Sigmoid colon (tissue), 7 donors: Measurements from ENCODE around the gene GRK1. TPM values are rescaled to one million over a fixed set of nuclear protein-coding genes. Genes with fewer than 3 reads are reported as not detected.
"Not testable (repeated sequence)": the region's sequence is repeated elsewhere in the genome, so short reads cannot be mapped to it uniquely, and the experiment has no call there.

Source experiments
- DNase-seq: peaks from one replicate; pipeline ENCODE4 v3.0.0-alpha.2; 2019
- H3K27ac ChIP-seq, 4 donors: fragments of 200-600 bp; sonication (generic); one replicate each; pipeline ENCODE4 v1.5.1; 2016 to 2019; ENCODE audit warnings: mild to moderate bottlenecking in 1 of 4
- H3K27me3 ChIP-seq, 3 donors: fragments of 200-600 bp; sonication (generic); one replicate each; pipeline ENCODE4 v1.5.1; 2019; ENCODE audit warnings: mild to moderate bottlenecking in 1 of 3
- H3K36me3 ChIP-seq, 4 donors: fragments of 200-600 bp; sonication (generic); one replicate each; pipeline ENCODE4 v1.5.1; 2016 to 2019
- H3K4me1 ChIP-seq, 4 donors: fragments of 200-600 bp; sonication (generic); one replicate each; pipeline ENCODE4 v1.5.1; 2017 to 2019
- H3K4me3 ChIP-seq, 4 donors: fragments of 200-600 bp; sonication (generic); one replicate each; pipeline ENCODE4 v1.5.1; 2017 to 2019; ENCODE audit warnings: mild to moderate bottlenecking in 2 of 4, moderate library complexity in 1 of 4
- H3K9me3 ChIP-seq, 4 donors: fragments of 200-600 bp in 3 of 4; sonication (generic) in 3 of 4; one replicate each; pipeline versions ENCODE4 v1.5.1 to v1.6.1; 2013 to 2019
- CTCF ChIP-seq, 4 experiments: fragments of 450-650 bp in 3 of 4; fragments of 200-600 bp in 1 of 4; IDR thresholded peaks; one replicate each; pipeline ENCODE4 v1.5.1; 2016 to 2019; ENCODE audit warnings: antibody characterized with exemption in 4 of 4, mild to moderate bottlenecking in 3 of 4, moderate library complexity in 2 of 4
- EP300 ChIP-seq, 4 donors: sonication (generic); formaldehyde crosslinking; IDR thresholded peaks; one replicate each; pipeline ENCODE4 v1.6.1; 2017; ENCODE audit warnings: antibody characterized with exemption in 4 of 4
- POLR2A ChIP-seq, 2 donors: fragments of 450-650 bp; IDR thresholded peaks; one replicate each; pipeline ENCODE4 v1.6.1; 2016; ENCODE audit warnings: antibody characterized with exemption in 2 of 2, mild to moderate bottlenecking in 2 of 2, moderate library complexity in 2 of 2
- POLR2AphosphoS5 ChIP-seq, 4 donors: sonication (generic); formaldehyde crosslinking; IDR thresholded peaks; one replicate each; pipeline ENCODE4 v1.6.1; 2017; ENCODE audit warnings: antibody characterized with exemption in 4 of 4
- WGBS, 2 donors: extraction: QIAGEN DNeasy Blood & Tissue Kit; methylation state at CpG; one replicate each; pipeline ENCODE4 v1.1.7; 2013; 5-methylcytosine and 5-hydroxymethylcytosine counted together
- intact Hi-C: fragments of 100-400 bp; cut with DNase I; formaldehyde crosslinking; loops from one replicate; pipeline ENCODE4 v1.15.1; 2023
- polyA plus RNA-seq, 3 donors: library from polyadenylated mRNA; stranded (reverse); fragments of 200-250 nt; gene quantifications; one replicate each; pipeline ENCODE4 v1.2.3, GENCODE V29; 2013
- total RNA-seq, 4 donors: library from RNA; depleted of rRNA; stranded (reverse); fragments of >200 nt; gene quantifications; one replicate each; pipeline ENCODE4 v1.1.0, GENCODE V29; 2016
- donor health status: healthy with polysubstance abuse.
- donor health status: Bipolar disorder and iron deficiency.
- donor health status: healthy.

The GRK1 gene
- total and polyA plus RNA-seq, 7 donors, result 0.10 to 0.28 TPM; not detected in 5

GRCh38 chr13:113722921-113723320, 55.9 kb downstream of the GRK1 start:
- intact Hi-C loops, result no loop called here
- H3K9me3 ChIP-seq, result no peaks in the 10 kb centered on the region
- no peak overlapping the region for H3K4me3 ChIP-seq
- no peak for DNase-seq
- H3K4me1 ChIP-seq, result peaks cover 0 to 11% (median 8%) of the 10 kb centered on the region in 4 donors
- no peak for TF ChIP-seq POLR2AphosphoS5 (IDR thresholded peaks at IDR 0.05)
- TF ChIP-seq EP300 (IDR thresholded peaks at IDR 0.05), result no peak
- no peak for TF ChIP-seq POLR2A (IDR thresholded peaks at IDR 0.05)
- TF ChIP-seq CTCF (IDR thresholded peaks at IDR 0.05), result no peak
- no peaks in the 10 kb centered on the region for H3K27me3 ChIP-seq
- H3K27ac ChIP-seq, result no peak overlapping the region
- 71 to 72% methylated on average over 9 to 10 of the region's 11 CpGs for WGBS, 2 donors
- no peaks in the 10 kb centered on the region for H3K36me3 ChIP-seq

GRCh38 chr13:113723410-113724015, 56.5 kb downstream of the GRK1 start:
- DNase-seq, result no peak
- Histone ChIP-seq H3K4me3 (no peak overlapping the region), H3K27ac (no peak overlapping the region), H3K4me1 (peaks cover 0 to 11% (median 8%) of the 10 kb centered on the region in 4 donors), H3K9me3 (no peaks in the 10 kb centered on the region), H3K36me3 (no peaks in the 10 kb centered on the region), H3K27me3 (no peaks in the 10 kb centered on the region)
- TF ChIP-seq CTCF (IDR thresholded peaks at IDR 0.05) (no peak), POLR2A (IDR thresholded peaks at IDR 0.05) (no peak), POLR2AphosphoS5 (IDR thresholded peaks at IDR 0.05) (no peak), EP300 (IDR thresholded peaks at IDR 0.05) (no peak)
- 84 to 87% methylated on average over 13 of the region's 13 CpGs for WGBS, 2 donors
- intact Hi-C loops, result no loop called here

GRCh38 chr13:113724016-113724758, 57.2 kb downstream of the GRK1 start:
- Histone ChIP-seq H3K4me3 (peak overlapping the region in 3 of 4 donors; percentile 38 to 50 (median 47)), H3K27ac (peak overlapping the region in 3 of 4 donors; percentile 53 to 61 (median 54)), H3K4me1 (peaks cover 0 to 11% (median 8%) of the 10 kb centered on the region in 4 donors), H3K9me3 (no peaks in the 10 kb centered on the region), H3K36me3 (no peaks in the 10 kb centered on the region), H3K27me3 (peaks cover 0 to 2% (median 0%) of the 10 kb centered on the region in 3 donors)
- WGBS, 2 donors, result 83 to 84% methylated on average over 30 of the region's 30 CpGs
- TF ChIP-seq CTCF (IDR thresholded peaks at IDR 0.05) (no peak), POLR2A (IDR thresholded peaks at IDR 0.05) (no peak), POLR2AphosphoS5 (IDR thresholded peaks at IDR 0.05) (no peak), EP300 (IDR thresholded peaks at IDR 0.05) (no peak)
- no peak for DNase-seq
- intact Hi-C loops, result no loop called here

GRCh38 chr13:113724780-113725315, 57.8 kb downstream of the GRK1 start:
- Histone ChIP-seq H3K9me3 (no peaks in the 10 kb centered on the region), H3K36me3 (no peaks in the 10 kb centered on the region), H3K27ac (peak overlapping the region; percentile 49 to 61 (median 54)), H3K4me1 (peaks cover 0 to 11% (median 8%) of the 10 kb centered on the region in 4 donors), H3K4me3 (peak overlapping the region; percentile 18 to 50 (median 42)), H3K27me3 (peaks cover 0 to 3% (median 2%) of the 10 kb centered on the region in 3 donors)
- TF ChIP-seq POLR2AphosphoS5 (IDR thresholded peaks at IDR 0.05) (no peak), CTCF (IDR thresholded peaks at IDR 0.05) (peak; percentile 55 to 79 (median 75))
- intact Hi-C loops, result no loop called here
- DNase-seq, result peak; percentile 79
- WGBS, 2 donors, result 2 to 3% methylated on average over 36 of the region's 36 CpGs

- H3K27me3 ChIP-seq, H3K36me3 ChIP-seq, H3K9me3 ChIP-seq, intact Hi-C loops, DNase-seq: not testable (repeated sequence)
- Histone ChIP-seq H3K27ac (peak overlapping the region in 1 of 4 donors; percentile 61), H3K4me3 (peak overlapping the region in 3 of 4 donors; percentile 38 to 50 (median 47)), H3K4me1 (peaks cover 0 to 11% (median 8%) of the 10 kb centered on the region in 4 donors)
- WGBS, 2 donors, result 2 to 5% methylated on average over 41 to 52 of the region's 75 CpGs
Measured at GRCh38 chr13:113725329-113726105, 58.5 kb downstream of the GRK1 start.

GRCh38 chr13:113726106-113726821, 59.2 kb downstream of the GRK1 start:
- WGBS, 2 donors, result 24 to 29% methylated on average over 35 to 38 of the region's 54 CpGs
- peak overlapping the region in 2 of 4 donors; percentile 16 for H3K4me3 ChIP-seq
- H3K36me3 ChIP-seq, H3K9me3 ChIP-seq, DNase-seq, intact Hi-C loops: not testable (repeated sequence)
- peaks cover 0 to 12% (median 2%) of the 10 kb centered on the region in 3 donors for H3K27me3 ChIP-seq
- H3K27ac ChIP-seq, result peak overlapping the region in 1 of 4 donors; percentile 3
- peaks cover 0 to 11% (median 8%) of the 10 kb centered on the region in 4 donors for H3K4me1 ChIP-seq
